Measurements from ENCODE around the gene RAB7A.

- no peak for TF ChIP-seq EP300 (IDR thresholded peaks at IDR 0.05)
- TF ChIP-seq, protein P1, sequence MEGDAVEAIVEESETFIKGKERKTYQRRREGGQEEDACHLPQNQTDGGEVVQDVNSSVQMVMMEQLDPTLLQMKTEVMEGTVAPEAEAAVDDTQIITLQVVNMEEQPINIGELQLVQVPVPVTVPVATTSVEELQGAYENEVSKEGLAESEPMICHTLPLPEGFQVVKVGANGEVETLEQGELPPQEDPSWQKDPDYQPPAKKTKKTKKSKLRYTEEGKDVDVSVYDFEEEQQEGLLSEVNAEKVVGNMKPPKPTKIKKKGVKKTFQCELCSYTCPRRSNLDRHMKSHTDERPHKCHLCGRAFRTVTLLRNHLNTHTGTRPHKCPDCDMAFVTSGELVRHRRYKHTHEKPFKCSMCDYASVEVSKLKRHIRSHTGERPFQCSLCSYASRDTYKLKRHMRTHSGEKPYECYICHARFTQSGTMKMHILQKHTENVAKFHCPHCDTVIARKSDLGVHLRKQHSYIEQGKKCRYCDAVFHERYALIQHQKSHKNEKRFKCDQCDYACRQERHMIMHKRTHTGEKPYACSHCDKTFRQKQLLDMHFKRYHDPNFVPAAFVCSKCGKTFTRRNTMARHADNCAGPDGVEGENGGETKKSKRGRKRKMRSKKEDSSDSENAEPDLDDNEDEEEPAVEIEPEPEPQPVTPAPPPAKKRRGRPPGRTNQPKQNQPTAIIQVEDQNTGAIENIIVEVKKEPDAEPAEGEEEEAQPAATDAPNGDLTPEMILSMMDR (IDR thresholded peaks at IDR 0.05), result no peak
- no peak for TF ChIP-seq POLR2A (IDR thresholded peaks at IDR 0.05)
Observed at GRCh38 chr3:128746881-128747280, 20.9 kb downstream of the RAB7A start.
